ENCODE results near the gene SELENOS. TPM values are rescaled to one million over a fixed set of nuclear protein-coding genes. Genes with fewer than 3 reads are reported as not detected.

Gene SELENOS
- total and polyA plus RNA-seq, 9 of the 15 experiments (the other 6 are each of a cell fraction or from before 2014, with no cell fraction given) = 24.9 to 57.4 (median 47.9) TPM

GRCh38 chr15:101255615-101256241 is 21.6 kb downstream of the SELENOS start (continued):
- TF ChIP-seq HDGF (IDR thresholded peaks at IDR 0.05) (no peak), RCOR1 (IDR thresholded peaks at IDR 0.05; ENCODE audit: borderline replicate concordance in 1 of 2, low read depth in 2 of 2, low read length in 2 of 2) (peak; percentile 65 to 96; a peak in 3 of 4 replicates), ZNF830 (CRISPR knock-in tag; IDR thresholded peaks at IDR 0.05) (no peak), ARID1B (IDR thresholded peaks at IDR 0.05) (peak; percentile 99), MAFG (tag; conservative IDR thresholded peaks at IDR 0.05) (peak; percentile 97), PTBP1 (IDR thresholded peaks at IDR 0.05; ENCODE audit: low read depth, low read length) (no peak), MCM3 (IDR thresholded peaks at IDR 0.05) (peak; percentile 96), NONO (IDR thresholded peaks at IDR 0.05; ENCODE audit: low read depth in 2 of 2, low read length in 1 of 2) (peak in 1 of 2 experiments; percentile 22; a peak in 1 of 4 replicates), ZNF764 (CRISPR knock-in tag; IDR thresholded peaks at IDR 0.05; ENCODE audit: low read depth) (no peak), ELF1 (tag; IDR thresholded peaks at IDR 0.05) (no peak), SNRNP70 (optimal IDR thresholded peaks at IDR 0.05; ENCODE audit: low read depth, low read length) (no peak), CHD2 (IDR thresholded peaks at IDR 0.05; ENCODE audit: low read depth, low read length) (no peak), ZNF75A (CRISPR knock-in tag; IDR thresholded peaks at IDR 0.05) (no peak), POU5F1 (IDR thresholded peaks at IDR 0.05; ENCODE audit: borderline replicate concordance, low read depth, low read length, partially characterized antibody) (no peak), PCBP2 (IDR thresholded peaks at IDR 0.05; ENCODE audit: low read depth, low read length, poor library complexity, severe bottlenecking) (no peak), SFPQ (IDR thresholded peaks at IDR 0.05; ENCODE audit: low read depth, low read length) (no peak), FOXA1 (IDR thresholded peaks at IDR 0.05; ENCODE audit: borderline replicate concordance) (no peak), NCOA2 (IDR thresholded peaks at IDR 0.05; ENCODE audit: partially characterized antibody in 2 of 2) (no peak), HDAC1 (IDR thresholded peaks at IDR 0.05) (peak in 1 of 2 experiments; percentile 98; a peak in 2 of 4 replicates), ZNF445 (CRISPR knock-in tag; IDR thresholded peaks at IDR 0.05; ENCODE audit: low read depth) (no peak), ESRRA (IDR thresholded peaks at IDR 0.05; ENCODE audit: borderline replicate concordance, low read depth) (peak; percentile 54; the same call in 1 of the 2 replicates), ILF3 (IDR thresholded peaks at IDR 0.05; ENCODE audit: borderline replicate concordance) (no peak), ATF3 (IDR thresholded peaks at IDR 0.05) (peak; percentile 84), ATF3 (CRISPR knock-in tag; conservative IDR thresholded peaks at IDR 0.05) (peak; percentile 49; the same call in 1 of the 2 replicates), ATF6 (CRISPR knock-in tag; IDR thresholded peaks at IDR 0.05) (no peak)

Measured in K562 (cell line).